H1 (cell line): ENCODE results near the gene RAD9A. TPM values are rescaled to one million over a fixed set of nuclear protein-coding genes. Genes with fewer than 3 reads are reported as not detected.

Source experiments
- POU5F1 ChIP-seq: IDR thresholded peaks from 2 replicates; pipeline ENCODE4 v1.6.1; 2011; ENCODE audit warnings: low read depth, mild to moderate bottlenecking, low read length, moderate library complexity
- RAD21 ChIP-seq, 2 experiments: IDR thresholded peaks in 1 of 2; conservative IDR thresholded peaks in 1 of 2; 2 replicates each; pipeline ENCODE4 v1.6.1; 2011; ENCODE audit warnings: low read depth in 2 of 2, low read length in 2 of 2, improper control_type of control experiment in 1 of 2, inconsistent platforms in 1 of 2, mild to moderate bottlenecking in 1 of 2, moderate library complexity in 1 of 2
- RNF2 ChIP-seq: fragments of 200-900, 300-1000 bp; sonication (generic); IDR thresholded peaks from 2 replicates; pipeline ENCODE4 v1.7.1; 2016; ENCODE audit warnings: borderline replicate concordance, low read depth, mild to moderate bottlenecking, antibody characterized with exemption, low read length; ENCODE audit not compliant: poor library complexity, severe bottlenecking; ENCODE audit errors: missing control alignments
- RXRA ChIP-seq: IDR thresholded peaks from 2 replicates; pipeline ENCODE4 v1.6.1; 2011; ENCODE audit warnings: low read depth, mild to moderate bottlenecking, low read length, moderate library complexity; ENCODE audit not compliant: insufficient read depth
- SUZ12 ChIP-seq: fragments of 200-600 bp; sonication (generic); IDR thresholded peaks from 2 replicates; pipeline ENCODE4 v1.6.1; 2012; ENCODE audit warnings: mild to moderate bottlenecking, inconsistent platforms, low read length, moderate library complexity, mixed read lengths
- ZNF274 ChIP-seq: IDR thresholded peaks from 2 replicates; pipeline ENCODE4 v1.7.0; 2012; ENCODE audit warnings: low read length, borderline replicate concordance; ENCODE audit errors: extremely low read depth
- polyA plus RNA-seq, 7 experiments: library from polyadenylated mRNA; depleted of rRNA in 3 of 7; stranded (reverse) in 5 of 7; unstranded in 2 of 7; fragments of >200 nt in 5 of 7; fragments of 200-250 nt in 2 of 7; gene quantifications; 1 replicate in 5 of 7; 2 replicates in 1 of 7; 4 replicates in 1 of 7; pipeline versions ENCODE4 v1.2.1 to v1.2.3, GENCODE V29; 2011 to 2013; ENCODE audit warnings: missing spikeins in 2 of 7, mixed read lengths in 2 of 7
- total RNA-seq: library from RNA; stranded (reverse); fragmentation: NEBNext Ultra II Directional; extraction: Animal tissue kit (Norgen Biotek cat#: 25700); gene quantifications from 2 replicates; pipeline ENCODE4 v1.2.1, GENCODE V29; 2021
- TF ChIP-seq, protein P1 (sequence below): IDR thresholded peaks from 2 replicates; pipeline ENCODE4 v1.6.1; 2012; ENCODE audit warnings: inconsistent platforms

Gene RAD9A
- total and polyA plus RNA-seq, 2 of the 8 experiments (the other 6 are each of a cell fraction or from before 2014, with no cell fraction given), result 22.2 to 25.5 TPM

DNA sequence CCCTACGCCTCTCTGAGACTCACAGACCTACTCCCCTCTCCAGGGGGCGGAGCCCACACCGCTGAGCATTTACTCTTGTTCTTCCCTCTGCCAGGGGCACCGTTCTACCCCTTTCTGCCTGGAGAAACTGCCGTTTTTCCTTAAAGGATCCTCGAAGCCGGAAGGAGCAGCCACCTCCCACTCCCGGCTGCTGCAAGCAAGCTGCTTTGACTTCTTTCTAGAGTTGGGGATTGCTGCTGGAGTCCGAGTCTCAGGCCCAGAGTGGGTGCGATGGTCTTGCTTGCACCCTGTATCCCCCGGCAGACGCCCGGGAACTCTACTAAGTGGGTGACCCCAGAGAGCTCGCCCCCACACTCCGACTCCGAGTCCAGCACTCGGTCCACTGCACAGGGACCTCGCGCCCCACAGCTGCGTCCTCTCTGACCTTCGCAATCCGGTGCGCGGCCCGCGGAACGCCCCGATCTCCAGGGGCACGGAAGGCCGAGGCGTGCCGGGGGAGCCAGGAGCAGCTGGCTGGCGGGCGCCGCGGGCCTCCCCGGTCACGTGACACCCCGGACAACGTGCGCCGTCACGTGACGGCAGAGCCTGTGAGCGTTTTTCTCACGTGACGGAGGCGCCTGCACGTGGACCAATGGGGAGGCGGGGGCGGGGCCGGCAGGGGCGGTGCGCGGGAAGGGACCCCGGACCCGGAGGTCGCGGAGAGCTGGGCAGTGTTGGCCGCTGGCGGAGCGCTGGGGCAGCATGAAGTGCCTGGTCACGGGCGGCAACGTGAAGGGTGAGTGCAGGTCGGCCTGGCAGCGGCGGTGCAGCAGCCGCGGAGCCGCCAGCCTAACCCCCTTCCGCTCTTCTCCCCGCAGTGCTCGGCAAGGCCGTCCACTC is at the start of gene RAD9A (continued):
- TF ChIP-seq RAD21 (IDR thresholded peaks at IDR 0.05 in 1 of 2, conservative IDR thresholded peaks at IDR 0.05 in 1 of 2; ENCODE audit: low read depth in 2 of 2, low read length in 2 of 2) (peak in 1 of 2 experiments; percentile 1; a peak in 1 of 4 replicates), SUZ12 (no peak), POU5F1 (0 out of 2 replicates have a peak, but pooled peaks have one; percentile 52), RNF2 (no peak), ZNF274 (no peak), RXRA (no peak)
- TF ChIP-seq, protein P1, sequence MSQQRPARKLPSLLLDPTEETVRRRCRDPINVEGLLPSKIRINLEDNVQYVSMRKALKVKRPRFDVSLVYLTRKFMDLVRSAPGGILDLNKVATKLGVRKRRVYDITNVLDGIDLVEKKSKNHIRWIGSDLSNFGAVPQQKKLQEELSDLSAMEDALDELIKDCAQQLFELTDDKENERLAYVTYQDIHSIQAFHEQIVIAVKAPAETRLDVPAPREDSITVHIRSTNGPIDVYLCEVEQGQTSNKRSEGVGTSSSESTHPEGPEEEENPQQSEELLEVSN, result peak; percentile 98
